HEK293 (cell line): Measurements from ENCODE around the gene RNF144A.

Experiments
- CTCF ChIA-PET: fragments of 350-600 bp; formaldehyde crosslinking; extraction: SDS; loops from one replicate; lab custom pipeline; 2021; ENCODE audit warnings: antibody characterized with exemption; lab: Yijun Ruan, JAX
- POLR2A ChIA-PET: fragments of 300-600 bp; formaldehyde crosslinking; extraction: SDS; loops from one replicate; lab custom pipeline; 2020; ENCODE audit warnings: antibody characterized with exemption, inconsistent platforms; lab: Yijun Ruan, JAX
- H3K27ac ChIP-seq: fragments of 200-500 bp; sonication (Bioruptor generic); 2 replicates; pipeline ENCODE4 v1.5.1; 2014; ENCODE audit warnings: low read depth, low read length, control low read depth, inconsistent platforms; ENCODE audit errors: extremely low read depth
- H3K36me3 ChIP-seq, 2 experiments: fragments of 200-500 bp in 1 of 2; sonication (Bioruptor generic) in 1 of 2; 1 replicate in 1 of 2; 2 replicates in 1 of 2; pipeline ENCODE4 v1.5.1; 2014 to 2017; ENCODE audit warnings: inconsistent platforms in 2 of 2, low read length in 2 of 2; ENCODE audit not compliant: control insufficient read depth in 2 of 2, insufficient read depth in 1 of 2
- H3K4me1 ChIP-seq: fragments of 200-500 bp; sonication (Bioruptor generic); 2 replicates; pipeline ENCODE4 v1.5.1; 2014; ENCODE audit warnings: mild to moderate bottlenecking, low read length, inconsistent platforms; ENCODE audit not compliant: control insufficient read depth, insufficient read depth
- H3K4me3 ChIP-seq: 2 replicates; pipeline ENCODE4 v1.5.1; 2011; ENCODE audit warnings: low read depth, mild to moderate bottlenecking, control low read depth, low read length, moderate library complexity
- H3K9me3 ChIP-seq: fragments of 200-500 bp; sonication (Bioruptor generic); 2 replicates; pipeline ENCODE4 v1.5.1; 2014; ENCODE audit warnings: low read depth, low read length, inconsistent platforms; ENCODE audit not compliant: control insufficient read depth, insufficient read depth
- GLIS1 ChIP-seq: fragments of 450-650 bp; formaldehyde crosslinking; IDR thresholded peaks from 2 replicates; pipeline ENCODE4 v1.5.1; 2016; ENCODE audit warnings: missing biosample characterization, missing genetic modification characterization
- PRDM1 ChIP-seq: fragments of 450-650 bp; formaldehyde crosslinking; IDR thresholded peaks from 2 replicates; pipeline ENCODE4; 2016; ENCODE audit warnings: missing biosample characterization, missing genetic modification characterization
- ZEB2 ChIP-seq: fragments of 450-650 bp; formaldehyde crosslinking; IDR thresholded peaks from 2 replicates; pipeline ENCODE4 v1.5.1; 2016; ENCODE audit warnings: missing biosample characterization, missing genetic modification characterization
- ZNF112 ChIP-seq: fragments of 450-650 bp; formaldehyde crosslinking; IDR thresholded peaks from 2 replicates; pipeline ENCODE4 v1.5.0; 2017; ENCODE audit warnings: missing biosample characterization, missing genetic modification characterization
- ZNF157 ChIP-seq: fragments of 450-650 bp; formaldehyde crosslinking; IDR thresholded peaks from 2 replicates; pipeline ENCODE4 v1.5.1; 2016; ENCODE audit warnings: missing biosample characterization, missing genetic modification characterization
- ZNF16 ChIP-seq: fragments of 450-650 bp; formaldehyde crosslinking; IDR thresholded peaks from 2 replicates; pipeline ENCODE4 v1.5.1; 2016; ENCODE audit warnings: low read depth, missing biosample characterization, missing genetic modification characterization
- ZNF202 ChIP-seq: fragments of 450-650 bp; formaldehyde crosslinking; IDR thresholded peaks from 2 replicates; pipeline ENCODE4 v1.5.1; 2016; ENCODE audit warnings: missing biosample characterization, missing genetic modification characterization, borderline replicate concordance
- ZNF239 ChIP-seq: fragments of 450-650 bp; formaldehyde crosslinking; IDR thresholded peaks from 2 replicates; pipeline ENCODE4 v1.5.1; 2016; ENCODE audit warnings: missing biosample characterization, missing genetic modification characterization
- ZNF423 ChIP-seq: fragments of 450-650 bp; formaldehyde crosslinking; IDR thresholded peaks from 2 replicates; pipeline ENCODE4 v1.5.1; 2016; ENCODE audit warnings: missing biosample characterization, missing genetic modification characterization
- ZNF426 ChIP-seq: fragments of 450-650 bp; formaldehyde crosslinking; IDR thresholded peaks from 2 replicates; pipeline ENCODE4 v1.5.1; 2017; ENCODE audit warnings: missing biosample characterization, missing genetic modification characterization, mild to moderate bottlenecking, inconsistent platforms, moderate library complexity
- ZNF473 ChIP-seq: fragments of 450-650 bp; formaldehyde crosslinking; IDR thresholded peaks from 2 replicates; pipeline ENCODE4 v1.5.1; 2017; ENCODE audit warnings: missing biosample characterization, missing genetic modification characterization
- ZNF510 ChIP-seq: fragments of 450-650 bp; formaldehyde crosslinking; IDR thresholded peaks from 2 replicates; pipeline ENCODE4 v1.5.1; 2018; ENCODE audit warnings: mild to moderate bottlenecking, missing genetic modification characterization, missing biosample characterization; ENCODE audit not compliant: insufficient replicate concordance
- ZNF560 ChIP-seq: fragments of 450-650 bp; formaldehyde crosslinking; IDR thresholded peaks from 2 replicates; pipeline ENCODE4 v1.5.1; 2017; ENCODE audit warnings: missing biosample characterization, missing genetic modification characterization, borderline replicate concordance
- ZNF600 ChIP-seq: fragments of 450-650 bp; formaldehyde crosslinking; IDR thresholded peaks from 2 replicates; pipeline ENCODE4 v1.5.1; 2016; ENCODE audit warnings: missing biosample characterization, missing genetic modification characterization
- ZNF623 ChIP-seq: fragments of 450-650 bp; formaldehyde crosslinking; IDR thresholded peaks from 2 replicates; pipeline ENCODE4 v1.5.1; 2016; ENCODE audit warnings: missing biosample characterization, missing genetic modification characterization
- ZNF664 ChIP-seq: fragments of 450-650 bp; formaldehyde crosslinking; IDR thresholded peaks from 2 replicates; pipeline ENCODE4 v1.5.1; 2016; ENCODE audit warnings: missing biosample characterization, missing genetic modification characterization
- ZSCAN16 ChIP-seq: fragments of 450-650 bp; formaldehyde crosslinking; IDR thresholded peaks from 2 replicates; pipeline ENCODE4 v1.5.1; 2016; ENCODE audit warnings: missing biosample characterization, missing genetic modification characterization
- TF ChIP-seq, protein P1 (sequence below): fragments of 450-650 bp; formaldehyde crosslinking; IDR thresholded peaks from 2 replicates; pipeline ENCODE4 v1.5.1; 2016; ENCODE audit warnings: missing biosample characterization, missing genetic modification characterization
- TF ChIP-seq, protein P2 (sequence below): fragments of 450-650 bp; formaldehyde crosslinking; optimal IDR thresholded peaks from 2 replicates; pipeline ENCODE3; 2016; ENCODE audit warnings: missing biosample characterization, mild to moderate bottlenecking, missing genetic modification characterization
- TF ChIP-seq, protein P3 (sequence below): sonication (generic); formaldehyde crosslinking; IDR thresholded peaks from 2 replicates; pipeline ENCODE4 v1.8.1; 2022; ENCODE audit warnings: mild to moderate bottlenecking, moderate library complexity, missing genetic modification reagents
- TF ChIP-seq, protein P4 (sequence below): fragments of 450-650 bp; formaldehyde crosslinking; IDR thresholded peaks from 2 replicates; pipeline ENCODE4 v1.5.1; 2016; ENCODE audit warnings: missing biosample characterization, missing genetic modification characterization
- TF ChIP-seq, protein P5 (sequence below): fragments of 450-650 bp; formaldehyde crosslinking; IDR thresholded peaks from 2 replicates; pipeline ENCODE4 v1.5.1; 2016; ENCODE audit warnings: missing biosample characterization, missing genetic modification characterization
- TF ChIP-seq, protein P6 (sequence below): fragments of 450-650 bp; formaldehyde crosslinking; IDR thresholded peaks from 2 replicates; pipeline ENCODE4 v1.5.1; 2017; ENCODE audit warnings: missing biosample characterization, missing genetic modification characterization

Gene RNF144A, protein sequence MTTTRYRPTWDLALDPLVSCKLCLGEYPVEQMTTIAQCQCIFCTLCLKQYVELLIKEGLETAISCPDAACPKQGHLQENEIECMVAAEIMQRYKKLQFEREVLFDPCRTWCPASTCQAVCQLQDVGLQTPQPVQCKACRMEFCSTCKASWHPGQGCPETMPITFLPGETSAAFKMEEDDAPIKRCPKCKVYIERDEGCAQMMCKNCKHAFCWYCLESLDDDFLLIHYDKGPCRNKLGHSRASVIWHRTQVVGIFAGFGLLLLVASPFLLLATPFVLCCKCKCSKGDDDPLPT

DNA sequence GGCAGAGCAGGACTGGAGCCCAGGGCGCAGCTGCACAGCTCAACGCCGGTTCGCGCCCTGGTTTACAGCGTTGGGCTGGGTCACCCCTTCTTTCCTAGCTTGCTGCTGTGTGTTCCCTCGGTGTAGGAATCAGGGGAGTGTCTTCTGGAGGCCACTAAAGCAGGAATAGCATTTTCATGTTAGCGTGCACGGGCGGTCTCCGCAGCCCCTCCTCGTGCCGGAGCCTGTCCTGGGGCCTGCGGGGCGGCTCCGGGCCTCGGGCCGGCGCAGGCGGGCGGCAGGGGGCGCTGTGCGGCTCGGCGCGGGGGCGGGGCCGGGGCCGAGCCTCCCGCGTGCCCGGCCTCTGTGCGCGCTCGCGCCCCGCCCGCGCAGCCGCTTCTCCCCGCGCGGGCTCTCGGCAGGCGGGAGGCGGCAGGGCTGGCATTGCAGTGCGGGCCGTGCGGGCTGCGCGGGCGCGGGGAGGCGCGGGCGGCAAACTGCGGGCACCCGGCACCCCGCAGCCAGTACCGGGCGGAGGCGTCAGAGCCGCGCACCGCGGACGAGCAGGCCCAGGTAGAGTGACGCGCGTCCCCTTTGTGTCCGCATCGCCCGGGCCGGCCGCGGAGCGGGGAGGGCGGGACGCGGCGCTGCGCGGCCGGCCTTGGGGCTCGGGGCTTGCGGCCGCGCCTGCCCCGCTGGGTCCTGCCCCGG lies at the start of gene RNF144A:
Gene RNF144A (plus strand): TSS at position 342 of the 690 bp plus-strand sequence. CDS start 79,515 bp downstream, outside the sequence.
- Histone ChIP-seq H3K4me3 (peak within 1 kb of the TSS; percentile 61), H3K9me3 (no peaks in the 10 kb centered on the region), H3K4me1 (no peaks in the 10 kb centered on the region), H3K36me3 (no peaks in the 10 kb centered on the region), H3K27ac (peak within 1 kb of the TSS; percentile 64; the same call in 1 of the 2 replicates)
- POLR2A ChIA-PET, result no interaction called here
- no peak for TF ChIP-seq ZNF473 (tag by site-specific recombination)
- TF ChIP-seq, protein P1, sequence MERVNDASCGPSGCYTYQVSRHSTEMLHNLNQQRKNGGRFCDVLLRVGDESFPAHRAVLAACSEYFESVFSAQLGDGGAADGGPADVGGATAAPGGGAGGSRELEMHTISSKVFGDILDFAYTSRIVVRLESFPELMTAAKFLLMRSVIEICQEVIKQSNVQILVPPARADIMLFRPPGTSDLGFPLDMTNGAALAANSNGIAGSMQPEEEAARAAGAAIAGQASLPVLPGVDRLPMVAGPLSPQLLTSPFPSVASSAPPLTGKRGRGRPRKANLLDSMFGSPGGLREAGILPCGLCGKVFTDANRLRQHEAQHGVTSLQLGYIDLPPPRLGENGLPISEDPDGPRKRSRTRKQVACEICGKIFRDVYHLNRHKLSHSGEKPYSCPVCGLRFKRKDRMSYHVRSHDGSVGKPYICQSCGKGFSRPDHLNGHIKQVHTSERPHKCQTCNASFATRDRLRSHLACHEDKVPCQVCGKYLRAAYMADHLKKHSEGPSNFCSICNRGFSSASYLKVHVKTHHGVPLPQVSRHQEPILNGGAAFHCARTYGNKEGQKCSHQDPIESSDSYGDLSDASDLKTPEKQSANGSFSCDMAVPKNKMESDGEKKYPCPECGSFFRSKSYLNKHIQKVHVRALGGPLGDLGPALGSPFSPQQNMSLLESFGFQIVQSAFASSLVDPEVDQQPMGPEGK (tag by site-specific recombination), result no peak
- TF ChIP-seq ZNF600 (tag by site-specific recombination), result peak; percentile 59
- no peak for TF ChIP-seq ZNF112
- TF ChIP-seq ZNF623 (tag by site-specific recombination), result no peak
- TF ChIP-seq, protein P2, sequence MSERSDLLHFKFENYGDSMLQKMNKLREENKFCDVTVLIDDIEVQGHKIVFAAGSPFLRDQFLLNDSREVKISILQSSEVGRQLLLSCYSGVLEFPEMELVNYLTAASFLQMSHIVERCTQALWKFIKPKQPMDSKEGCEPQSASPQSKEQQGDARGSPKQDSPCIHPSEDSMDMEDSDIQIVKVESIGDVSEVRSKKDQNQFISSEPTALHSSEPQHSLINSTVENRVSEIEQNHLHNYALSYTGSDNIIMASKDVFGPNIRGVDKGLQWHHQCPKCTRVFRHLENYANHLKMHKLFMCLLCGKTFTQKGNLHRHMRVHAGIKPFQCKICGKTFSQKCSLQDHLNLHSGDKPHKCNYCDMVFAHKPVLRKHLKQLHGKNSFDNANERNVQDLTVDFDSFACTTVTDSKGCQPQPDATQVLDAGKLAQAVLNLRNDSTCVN (tag by site-specific recombination), result peak; percentile 17
- no peak for TF ChIP-seq ZEB2
- TF ChIP-seq ZNF510 (tag by site-specific recombination), result no peak
- no peak for TF ChIP-seq ZNF202 (tag by site-specific recombination)
- TF ChIP-seq ZNF426, result no peak
- TF ChIP-seq, protein P3, sequence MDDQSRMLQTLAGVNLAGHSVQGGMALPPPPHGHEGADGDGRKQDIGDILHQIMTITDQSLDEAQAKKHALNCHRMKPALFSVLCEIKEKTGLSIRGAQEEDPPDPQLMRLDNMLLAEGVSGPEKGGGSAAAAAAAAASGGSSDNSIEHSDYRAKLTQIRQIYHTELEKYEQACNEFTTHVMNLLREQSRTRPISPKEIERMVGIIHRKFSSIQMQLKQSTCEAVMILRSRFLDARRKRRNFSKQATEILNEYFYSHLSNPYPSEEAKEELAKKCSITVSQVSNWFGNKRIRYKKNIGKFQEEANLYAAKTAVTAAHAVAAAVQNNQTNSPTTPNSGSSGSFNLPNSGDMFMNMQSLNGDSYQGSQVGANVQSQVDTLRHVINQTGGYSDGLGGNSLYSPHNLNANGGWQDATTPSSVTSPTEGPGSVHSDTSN (CRISPR knock-in tag), result no peak
- no peak for TF ChIP-seq PRDM1 (tag by site-specific recombination)
- CTCF ChIA-PET, result interaction anchor here (0.6 to 2.8 kb wide), 21 partner anchors 10 to 433 kb away, joined by 3 to 35 read pairs (median 4); partner anchors contain the start of gene CMPK2

DNA sequence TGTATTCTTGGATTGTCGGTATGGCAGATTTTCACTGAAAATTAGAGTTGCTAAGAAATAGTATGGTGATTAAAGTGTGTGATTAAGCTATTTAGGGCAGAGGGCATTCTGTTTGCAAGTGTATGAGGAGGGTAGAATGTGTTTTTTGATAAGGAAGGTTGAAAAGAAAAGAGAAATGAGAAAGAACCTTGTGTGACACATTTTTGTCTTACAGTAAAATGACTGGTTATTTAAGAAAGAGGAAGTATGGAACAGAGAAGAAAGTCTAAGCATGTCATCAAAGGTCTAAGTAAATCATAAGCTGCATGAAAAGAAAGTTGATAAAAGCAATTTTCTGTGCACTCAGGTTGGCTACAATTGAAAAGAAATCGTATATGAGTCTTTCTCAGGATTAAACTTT lies 44.8 kb upstream of the RNF144A start:
- no peak for TF ChIP-seq ZNF16 (tag by site-specific recombination)
- TF ChIP-seq, protein P2 (tag by site-specific recombination), result no peak
- no peak for TF ChIP-seq ZSCAN16
- TF ChIP-seq, protein P4, sequence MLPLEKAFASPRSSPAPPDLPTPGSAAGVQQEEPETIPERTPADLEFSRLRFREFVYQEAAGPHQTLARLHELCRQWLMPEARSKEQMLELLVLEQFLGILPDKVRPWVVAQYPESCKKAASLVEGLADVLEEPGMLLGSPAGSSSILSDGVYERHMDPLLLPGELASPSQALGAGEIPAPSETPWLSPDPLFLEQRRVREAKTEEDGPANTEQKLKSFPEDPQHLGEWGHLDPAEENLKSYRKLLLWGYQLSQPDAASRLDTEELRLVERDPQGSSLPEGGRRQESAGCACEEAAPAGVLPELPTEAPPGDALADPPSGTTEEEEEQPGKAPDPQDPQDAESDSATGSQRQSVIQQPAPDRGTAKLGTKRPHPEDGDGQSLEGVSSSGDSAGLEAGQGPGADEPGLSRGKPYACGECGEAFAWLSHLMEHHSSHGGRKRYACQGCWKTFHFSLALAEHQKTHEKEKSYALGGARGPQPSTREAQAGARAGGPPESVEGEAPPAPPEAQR, result no peak
- no peak for TF ChIP-seq GLIS1 (tag by site-specific recombination)
- TF ChIP-seq, protein P5, sequence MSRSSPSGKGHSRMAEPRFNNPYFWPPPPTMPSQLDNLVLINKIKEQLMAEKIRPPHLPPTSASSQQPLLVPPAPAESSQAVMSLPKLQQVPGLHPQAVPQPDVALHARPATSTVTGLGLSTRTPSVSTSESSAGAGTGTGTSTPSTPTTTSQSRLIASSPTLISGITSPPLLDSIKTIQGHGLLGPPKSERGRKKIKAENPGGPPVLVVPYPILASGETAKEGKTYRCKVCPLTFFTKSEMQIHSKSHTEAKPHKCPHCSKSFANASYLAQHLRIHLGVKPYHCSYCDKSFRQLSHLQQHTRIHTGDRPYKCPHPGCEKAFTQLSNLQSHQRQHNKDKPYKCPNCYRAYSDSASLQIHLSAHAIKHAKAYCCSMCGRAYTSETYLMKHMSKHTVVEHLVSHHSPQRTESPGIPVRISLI (tag by site-specific recombination), result no peak
- TF ChIP-seq ZNF664 (tag by site-specific recombination), result no peak
- TF ChIP-seq, protein P6, sequence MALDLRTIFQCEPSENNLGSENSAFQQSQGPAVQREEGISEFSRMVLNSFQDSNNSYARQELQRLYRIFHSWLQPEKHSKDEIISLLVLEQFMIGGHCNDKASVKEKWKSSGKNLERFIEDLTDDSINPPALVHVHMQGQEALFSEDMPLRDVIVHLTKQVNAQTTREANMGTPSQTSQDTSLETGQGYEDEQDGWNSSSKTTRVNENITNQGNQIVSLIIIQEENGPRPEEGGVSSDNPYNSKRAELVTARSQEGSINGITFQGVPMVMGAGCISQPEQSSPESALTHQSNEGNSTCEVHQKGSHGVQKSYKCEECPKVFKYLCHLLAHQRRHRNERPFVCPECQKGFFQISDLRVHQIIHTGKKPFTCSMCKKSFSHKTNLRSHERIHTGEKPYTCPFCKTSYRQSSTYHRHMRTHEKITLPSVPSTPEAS (tag by site-specific recombination), result no peak
- no peak for TF ChIP-seq ZNF239 (tag by site-specific recombination)
- no peak for TF ChIP-seq ZNF560 (tag by site-specific recombination)
- no peak for TF ChIP-seq ZNF423 (tag by site-specific recombination)
- no peak for TF ChIP-seq ZNF157 (tag by site-specific recombination)
- CTCF ChIA-PET, result interaction anchor here (1.1 kb wide), 1 partner anchor 172 kb away, joined by 4 read pairs; no protein-coding TSS in a partner anchor
- POLR2A ChIA-PET, result no interaction called here

More for the DNA sequence above, 44.8 kb upstream of the RNF144A start:
- no peaks in the 10 kb centered on the region for H3K4me1 ChIP-seq
- H3K9me3 ChIP-seq, result no peaks in the 10 kb centered on the region
- H3K27ac ChIP-seq, result no peak overlapping the region
- H3K36me3 ChIP-seq, result no peaks in the 10 kb centered on the region
- H3K4me3 ChIP-seq, result no peak overlapping the region
